BJ (cell line): ENCODE measurements around the gene ZDHHC14. TPM values are rescaled to one million over a fixed set of nuclear protein-coding genes. Genes with fewer than 3 reads are reported as not detected.

Experiments used
- CTCF ChIA-PET: fragments of 350-600 bp; formaldehyde crosslinking; extraction: SDS; loops from one replicate; lab custom pipeline; 2021; ENCODE audit warnings: antibody characterized with exemption, inconsistent platforms; lab: Yijun Ruan, JAX
- POLR2A ChIA-PET: fragments of 300-600 bp; sonication (Branson Sonifier 250); formaldehyde crosslinking; extraction: SDS; loops from one replicate; lab custom pipeline; 2021; ENCODE audit warnings: antibody characterized with exemption; lab: Charles Lee
- DNase-seq: peaks from one replicate; pipeline ENCODE4 v3.0.0-alpha.2; 2011; ENCODE audit warnings: low read depth
- H3K27me3 ChIP-seq: 2 replicates; pipeline ENCODE4 v1.6.0; 2011; ENCODE audit warnings: low read length; ENCODE audit not compliant: control insufficient read depth, insufficient read depth
- H3K36me3 ChIP-seq: 2 replicates; pipeline ENCODE4 v1.5.1; 2011; ENCODE audit warnings: low read length; ENCODE audit not compliant: control insufficient read depth, insufficient read depth
- H3K4me3 ChIP-seq: 2 replicates; pipeline ENCODE4 v1.5.1; 2011; ENCODE audit warnings: low read depth, mild to moderate bottlenecking, control low read depth, low read length
- polyA plus RNA-seq: library from polyadenylated mRNA; depleted of rRNA; stranded (reverse); fragments of >200 nt; gene quantifications from 2 replicates; pipeline ENCODE4 v1.2.3, GENCODE V29; 2011
- TF ChIP-seq, protein P1 (sequence below): IDR thresholded peaks from 2 replicates; pipeline ENCODE4 v1.5.1; 2011; ENCODE audit warnings: low read depth, mild to moderate bottlenecking, control low read depth, inconsistent platforms, low read length, moderate library complexity; ENCODE audit not compliant: insufficient read depth

Gene ZDHHC14
- polyA plus RNA-seq, 1 experiment = 3.6 TPM

DNA sequence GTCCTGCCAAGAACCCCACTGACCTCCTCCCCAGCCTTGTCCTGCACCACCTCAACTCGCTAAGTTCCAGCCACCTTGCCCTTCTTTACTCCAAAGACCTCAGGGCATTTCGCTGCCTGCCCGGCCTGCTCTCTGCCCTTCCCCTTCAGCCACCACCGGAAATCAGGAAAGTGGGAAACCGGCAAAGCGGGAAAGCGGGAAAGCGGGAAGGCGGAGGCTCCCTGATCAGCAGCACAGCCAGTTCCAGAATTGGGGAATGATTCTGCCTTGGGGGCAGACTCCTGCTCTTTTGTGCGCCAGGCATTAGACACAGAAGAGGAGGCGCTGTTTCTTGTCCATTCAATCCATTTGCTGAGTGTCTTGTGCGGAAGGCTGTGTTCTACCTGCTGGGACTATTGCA lies 111.3 kb downstream of the ZDHHC14 start:
- no peak overlapping the region for H3K4me3 ChIP-seq
- POLR2A ChIA-PET = no interaction called here
- CTCF ChIA-PET = no interaction called here
- H3K36me3 ChIP-seq = no peaks in the 10 kb centered on the region
- TF ChIP-seq, protein P1, sequence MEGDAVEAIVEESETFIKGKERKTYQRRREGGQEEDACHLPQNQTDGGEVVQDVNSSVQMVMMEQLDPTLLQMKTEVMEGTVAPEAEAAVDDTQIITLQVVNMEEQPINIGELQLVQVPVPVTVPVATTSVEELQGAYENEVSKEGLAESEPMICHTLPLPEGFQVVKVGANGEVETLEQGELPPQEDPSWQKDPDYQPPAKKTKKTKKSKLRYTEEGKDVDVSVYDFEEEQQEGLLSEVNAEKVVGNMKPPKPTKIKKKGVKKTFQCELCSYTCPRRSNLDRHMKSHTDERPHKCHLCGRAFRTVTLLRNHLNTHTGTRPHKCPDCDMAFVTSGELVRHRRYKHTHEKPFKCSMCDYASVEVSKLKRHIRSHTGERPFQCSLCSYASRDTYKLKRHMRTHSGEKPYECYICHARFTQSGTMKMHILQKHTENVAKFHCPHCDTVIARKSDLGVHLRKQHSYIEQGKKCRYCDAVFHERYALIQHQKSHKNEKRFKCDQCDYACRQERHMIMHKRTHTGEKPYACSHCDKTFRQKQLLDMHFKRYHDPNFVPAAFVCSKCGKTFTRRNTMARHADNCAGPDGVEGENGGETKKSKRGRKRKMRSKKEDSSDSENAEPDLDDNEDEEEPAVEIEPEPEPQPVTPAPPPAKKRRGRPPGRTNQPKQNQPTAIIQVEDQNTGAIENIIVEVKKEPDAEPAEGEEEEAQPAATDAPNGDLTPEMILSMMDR = no peak
- no peak for DNase-seq
- no peaks in the 10 kb centered on the region for H3K27me3 ChIP-seq

DNA sequence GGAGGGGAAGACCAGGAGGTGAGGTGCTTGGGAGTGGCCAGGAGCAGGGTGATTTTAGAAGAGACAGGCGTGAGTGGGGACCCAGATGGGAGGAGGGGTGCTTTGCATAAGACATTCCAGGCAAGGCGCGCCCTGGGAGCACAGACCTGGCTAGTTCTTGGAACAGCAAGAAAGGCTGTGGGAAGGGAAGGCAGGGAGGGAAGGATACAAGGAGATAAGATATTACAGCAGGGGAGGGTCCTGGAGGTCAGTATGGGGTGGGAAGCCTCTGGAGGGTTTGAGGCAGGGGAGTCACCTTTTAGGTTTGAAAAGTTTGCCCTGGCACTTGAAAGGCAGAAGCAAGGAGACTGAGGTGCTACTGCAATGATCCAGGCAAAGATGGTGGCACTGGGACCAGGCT lies 111.8 kb downstream of the ZDHHC14 start:
- H3K4me3 ChIP-seq = no peak overlapping the region
- CTCF ChIA-PET = no interaction called here
- TF ChIP-seq, protein P1 = no peak
- DNase-seq = no peak
- no peaks in the 10 kb centered on the region for H3K36me3 ChIP-seq
- POLR2A ChIA-PET = no interaction called here
- no peaks in the 10 kb centered on the region for H3K27me3 ChIP-seq

DNA sequence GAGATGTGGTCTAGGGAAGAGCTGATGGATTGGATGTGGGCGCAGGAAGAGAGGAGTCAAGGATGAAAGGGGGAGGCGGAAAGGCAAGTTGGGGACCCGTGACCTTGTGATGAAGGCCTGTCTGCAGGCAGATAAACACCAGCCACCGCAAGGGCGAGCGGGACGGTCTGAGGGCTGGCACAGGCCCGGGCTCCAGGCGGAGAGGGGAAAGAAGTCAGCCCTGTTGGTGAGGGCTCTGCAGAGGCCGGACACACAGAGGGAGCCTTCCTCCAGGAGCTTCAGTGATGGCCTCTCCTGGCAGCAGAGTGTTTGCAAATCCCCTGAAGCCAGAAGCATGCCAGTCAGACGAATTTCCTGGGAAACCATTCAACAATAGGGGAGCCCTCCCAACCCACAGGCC lies 112.2 kb downstream of the ZDHHC14 start:
- H3K4me3 ChIP-seq = no peak overlapping the region
- TF ChIP-seq, protein P1 = no peak
- no peaks in the 10 kb centered on the region for H3K36me3 ChIP-seq
- ChIA-PET POLR2A (no interaction called here), CTCF (no interaction called here)
- no peak for DNase-seq
- H3K27me3 ChIP-seq = no peaks in the 10 kb centered on the region

DNA sequence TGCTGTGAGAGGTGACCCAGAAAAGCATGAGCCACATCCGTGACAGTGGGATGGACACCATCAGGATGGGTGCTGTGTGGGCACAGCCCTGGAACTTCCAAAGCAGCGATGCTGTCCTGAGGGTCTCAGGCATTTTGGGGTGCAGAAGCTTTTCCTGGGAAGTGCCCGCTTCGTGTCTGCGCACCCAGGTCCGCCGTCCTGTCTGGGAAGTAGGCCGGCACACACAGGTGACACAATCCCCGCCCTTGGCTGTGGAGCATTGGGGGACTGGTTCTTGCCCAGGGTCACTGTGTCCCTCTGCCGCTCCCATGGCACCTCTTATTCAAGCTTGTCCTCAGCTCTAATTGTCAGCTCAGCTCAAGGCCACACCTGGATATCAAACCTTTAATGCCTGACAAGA lies 112.6 kb downstream of the ZDHHC14 start:
- H3K27me3 ChIP-seq = no peaks in the 10 kb centered on the region
- H3K4me3 ChIP-seq = no peak overlapping the region
- CTCF ChIA-PET = interaction anchor here (1.0 kb wide), 1 partner anchor 13 kb away, joined by 3 read pairs; no protein-coding TSS in a partner anchor
- TF ChIP-seq, protein P1 = no peak
- DNase-seq = no peak
- H3K36me3 ChIP-seq = no peaks in the 10 kb centered on the region
- POLR2A ChIA-PET = no interaction called here

DNA sequence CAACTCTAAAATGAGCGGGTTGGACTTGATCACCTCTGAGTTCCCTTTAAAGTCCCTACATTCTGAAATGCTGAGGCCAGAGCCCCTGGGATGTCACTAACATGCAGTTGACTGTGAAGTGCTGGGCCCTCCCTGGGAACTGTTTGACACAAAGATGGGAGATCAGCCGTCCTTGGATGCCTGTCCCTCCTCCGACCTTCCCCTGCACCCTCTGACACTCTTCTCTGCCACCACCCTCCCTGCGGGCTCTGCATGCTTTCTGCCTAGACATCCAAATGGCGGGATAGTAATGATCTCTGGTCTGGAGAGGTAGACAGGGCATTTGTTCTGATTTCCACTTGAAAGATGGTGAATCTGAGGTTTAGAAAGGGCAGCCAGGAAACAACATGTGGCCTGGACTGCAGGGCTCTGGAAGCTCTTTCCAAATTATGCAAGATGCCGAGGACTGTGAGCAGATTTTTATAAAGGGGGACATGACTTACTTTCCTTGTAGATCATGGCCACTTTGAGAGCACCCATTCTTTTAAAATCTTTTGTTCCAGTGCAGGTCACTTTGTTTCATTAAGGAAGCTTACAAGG lies 113.2 kb downstream of the ZDHHC14 start:
- Histone ChIP-seq H3K27me3 (no peaks in the 10 kb centered on the region), H3K4me3 (no peak overlapping the region), H3K36me3 (no peaks in the 10 kb centered on the region)
- TF ChIP-seq, protein P1 = no peak
- no peak for DNase-seq
- ChIA-PET POLR2A (no interaction called here), CTCF (interaction anchor here (1.0 kb wide), 1 partner anchor 12 kb away, joined by 3 read pairs; no protein-coding TSS in a partner anchor)
